ENCODE measurements around the gene NLRC5.

- TF ChIP-seq CTCF (IDR thresholded peaks at IDR 0.05): no peak
- TF ChIP-seq POLR2A (IDR thresholded peaks at IDR 0.05): no peak
Observed at GRCh38 chr16:56970934-56971767, 18.2 kb upstream of the NLRC5 start.
